Measurements from ENCODE around the gene MCRS1. TPM values are rescaled to one million over a fixed set of nuclear protein-coding genes. Genes with fewer than 3 reads are reported as not detected.

The MCRS1 gene
- polyA plus RNA-seq, 3 donors from 2014 or later = 76.3 to 101 (median 88.2) TPM

- Mint-ChIP-seq H3K9me3 (peaks cover 0 to 2% (median 0%) of the 10 kb centered on the region in 6 donors), H3K4me1 (no peaks in the 10 kb centered on the region), H3K4me3 (no peak overlapping the region), H3K27me3 (ENCODE audit: low read depth in 3 of 3) (no peaks in the 10 kb centered on the region), H3K27ac (peak overlapping the region in 1 of 6 donors; percentile 15), H3K36me3 (peaks cover 4 to 19% (median 16%) of the 10 kb centered on the region in 3 donors)
- DNase-seq = no peak
Observed at GRCh38 chr12:49588721-49589516, 21.0 kb upstream of the MCRS1 start.

- Mint-ChIP-seq H3K4me3 (no peak overlapping the region), H3K4me1 (no peaks in the 10 kb centered on the region), H3K9me3 (peaks cover 0 to 2% (median 0%) of the 10 kb centered on the region in 6 donors), H3K36me3 (peaks cover 4 to 20% (median 16%) of the 10 kb centered on the region in 3 donors), H3K27ac (peak overlapping the region in 1 of 6 donors; percentile 45), H3K27me3 (ENCODE audit: low read depth in 3 of 3) (no peaks in the 10 kb centered on the region)
- DNase-seq = no peak
Observed at GRCh38 chr12:49588281-49588680, 20.3 kb upstream of the MCRS1 start.

DNA sequence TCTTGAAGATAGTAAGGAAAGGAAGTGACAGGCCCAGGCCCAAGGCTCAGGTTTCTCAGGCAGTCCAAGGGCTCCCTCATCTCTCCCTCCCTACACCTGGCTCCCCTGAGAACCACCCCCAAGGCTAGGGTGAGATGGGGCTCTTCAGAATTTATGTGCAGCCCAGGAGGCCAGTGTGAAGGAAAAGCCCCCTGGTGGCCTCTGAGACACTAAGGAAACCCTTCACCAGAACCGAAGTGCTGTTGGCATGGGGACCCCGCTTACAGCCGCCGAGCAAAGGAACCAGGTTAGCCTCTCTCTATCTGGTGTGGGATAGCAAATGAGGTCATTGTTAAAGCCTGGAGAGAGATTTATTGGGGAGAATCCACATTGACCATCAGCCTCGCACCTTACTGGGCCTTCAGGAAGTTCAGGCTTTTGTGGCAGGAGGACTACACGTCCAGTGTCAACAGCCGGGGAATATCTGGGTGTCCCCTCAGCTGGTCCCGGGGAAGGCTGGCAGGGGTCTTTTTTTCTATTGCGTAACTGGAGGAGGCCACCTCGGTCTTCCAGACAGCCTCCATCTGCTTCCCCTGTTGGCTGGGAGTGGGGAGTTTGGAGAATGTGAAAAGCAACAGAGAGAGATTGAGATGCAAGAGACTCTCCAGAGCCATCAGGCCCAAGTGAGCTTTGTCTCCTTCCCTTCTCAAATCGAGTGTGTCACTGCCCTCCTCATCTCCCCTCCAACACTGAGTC is 19.4 kb upstream of the MCRS1 start:
- Mint-ChIP-seq H3K27ac (no peak overlapping the region), H3K9me3 (peaks cover 0 to 2% (median 0%) of the 10 kb centered on the region in 6 donors), H3K36me3 (peaks cover 4 to 20% (median 16%) of the 10 kb centered on the region in 3 donors)

GRCh38 chr12:49585477-49586459 is 17.8 kb upstream of the MCRS1 start:
- DNase-seq = no peak
- Mint-ChIP-seq H3K4me1 (no peaks in the 10 kb centered on the region), H3K27me3 (ENCODE audit: low read depth in 3 of 3) (peaks cover 0 to 6% (median 1%) of the 10 kb centered on the region in 3 donors), H3K36me3 (peaks cover 4 to 14% (median 13%) of the 10 kb centered on the region in 3 donors), H3K27ac (no peak overlapping the region), H3K4me3 (no peak overlapping the region), H3K9me3 (peaks cover 0 to 2% (median 0%) of the 10 kb centered on the region in 6 donors)

More for the DNA sequence above, 19.4 kb upstream of the MCRS1 start:
- no peak for DNase-seq
- Mint-ChIP-seq H3K4me1 (no peaks in the 10 kb centered on the region), H3K4me3 (no peak overlapping the region), H3K27me3 (ENCODE audit: low read depth in 3 of 3) (peaks cover 0 to 3% (median 0%) of the 10 kb centered on the region in 3 donors)

DNA sequence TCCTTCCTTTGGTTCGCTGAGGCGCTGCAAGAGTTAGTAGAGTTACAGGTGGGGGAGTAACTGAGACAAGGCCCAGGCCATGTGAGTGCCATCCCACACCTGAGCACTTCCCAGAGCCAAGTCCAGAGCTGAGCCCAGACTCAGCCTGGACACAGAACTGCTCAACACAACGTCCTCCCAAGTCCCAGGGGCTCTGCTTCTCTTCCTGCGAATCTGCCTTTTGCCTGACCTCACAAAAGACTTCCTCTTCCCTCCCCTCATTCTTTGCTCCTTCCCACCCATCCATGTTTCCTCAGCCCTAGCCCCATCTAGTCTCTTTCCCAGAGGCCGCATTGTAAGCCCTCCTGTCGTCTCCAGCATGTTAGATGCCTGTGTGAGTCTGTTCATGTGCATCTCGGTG is 16.6 kb upstream of the MCRS1 start:
- DNase-seq = no peak
- Mint-ChIP-seq H3K27me3 (ENCODE audit: low read depth in 3 of 3) (peaks cover 0 to 6% (median 3%) of the 10 kb centered on the region in 3 donors), H3K36me3 (peaks cover 4 to 13% (median 7%) of the 10 kb centered on the region in 3 donors), H3K4me3 (no peak overlapping the region), H3K27ac (no peak overlapping the region), H3K4me1 (no peaks in the 10 kb centered on the region), H3K9me3 (no peaks in the 10 kb centered on the region)

DNA sequence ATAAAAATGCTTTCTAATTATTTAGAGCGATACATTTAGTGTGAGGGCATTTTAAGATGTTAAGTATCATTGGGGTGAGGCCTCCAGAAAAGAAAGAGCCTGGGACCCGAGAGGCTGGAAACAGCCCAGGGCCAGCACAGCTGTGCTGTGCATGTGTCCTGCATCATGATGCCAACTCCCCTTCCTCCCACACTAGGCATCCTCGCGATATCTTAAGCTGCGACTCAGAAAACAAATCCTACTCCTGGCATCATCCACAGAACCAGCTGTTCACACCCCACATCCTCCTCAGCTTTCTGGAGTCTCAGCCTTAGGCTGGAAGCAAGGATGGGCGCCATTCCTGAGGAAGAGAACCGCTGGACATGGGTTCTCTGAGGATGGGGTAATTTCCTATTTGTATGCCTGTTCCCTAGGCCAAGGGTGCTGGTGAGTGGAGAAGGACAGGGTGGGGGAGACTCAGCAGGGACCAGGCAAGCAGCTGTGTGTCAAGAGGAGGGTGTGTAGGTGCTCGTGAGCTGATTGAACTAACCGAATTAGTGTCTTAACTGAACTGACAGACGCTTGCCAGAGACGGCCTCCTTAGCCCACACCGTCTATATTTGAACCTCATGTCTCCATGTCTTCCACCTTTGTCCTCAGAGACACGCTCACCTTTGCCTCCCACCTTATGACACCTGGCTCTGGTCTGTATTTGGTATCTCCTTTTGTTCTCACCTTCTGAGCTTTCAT is 15.6 kb upstream of the MCRS1 start:
- Mint-ChIP-seq H3K36me3 (peaks cover 4 to 8% (median 7%) of the 10 kb centered on the region in 3 donors), H3K4me3 (no peak overlapping the region), H3K27me3 (ENCODE audit: low read depth in 3 of 3) (peaks cover 0 to 6% (median 3%) of the 10 kb centered on the region in 3 donors), H3K4me1 (no peaks in the 10 kb centered on the region), H3K27ac (no peak overlapping the region), H3K9me3 (no peaks in the 10 kb centered on the region)
- no peak for DNase-seq

- H3K9me3 Mint-ChIP-seq = no peaks in the 10 kb centered on the region
- peaks cover 4 to 8% (median 7%) of the 10 kb centered on the region in 3 donors for H3K36me3 Mint-ChIP-seq
- no peak overlapping the region for H3K27ac Mint-ChIP-seq
- no peak for DNase-seq
- H3K27me3 Mint-ChIP-seq (ENCODE audit: low read depth in 3 of 3) = peaks cover 0 to 6% (median 3%) of the 10 kb centered on the region in 3 donors
- H3K4me3 Mint-ChIP-seq = no peak overlapping the region
- H3K4me1 Mint-ChIP-seq = no peaks in the 10 kb centered on the region
Observed at GRCh38 chr12:49582850-49583249, 14.9 kb upstream of the MCRS1 start.

DNA sequence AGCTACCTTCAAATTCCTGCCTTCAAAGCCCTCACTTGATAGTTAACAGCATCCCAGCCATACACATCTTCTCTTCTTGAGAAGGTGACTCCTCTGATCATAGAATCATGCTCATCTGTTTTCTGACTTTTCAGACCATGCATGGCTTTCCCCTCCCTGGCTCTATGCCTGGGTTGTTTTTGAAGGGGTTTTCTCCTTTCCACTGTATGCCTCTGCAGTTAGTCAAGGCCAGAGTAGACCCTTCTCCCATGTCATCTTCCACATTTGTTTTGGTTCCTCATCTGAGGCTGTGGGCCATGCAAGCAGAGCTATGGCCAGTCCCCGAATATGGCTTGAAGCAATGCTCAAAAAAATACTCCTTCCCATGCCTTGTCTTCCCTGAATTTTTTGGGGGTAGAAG is 14.3 kb upstream of the MCRS1 start:
- Mint-ChIP-seq H3K9me3 (no peaks in the 10 kb centered on the region), H3K27ac (no peak overlapping the region), H3K4me1 (no peaks in the 10 kb centered on the region), H3K4me3 (no peak overlapping the region), H3K27me3 (ENCODE audit: low read depth in 3 of 3) (peaks cover 0 to 6% (median 3%) of the 10 kb centered on the region in 3 donors), H3K36me3 (peaks cover 4 to 8% (median 7%) of the 10 kb centered on the region in 3 donors)
- no peak for DNase-seq

DNA sequence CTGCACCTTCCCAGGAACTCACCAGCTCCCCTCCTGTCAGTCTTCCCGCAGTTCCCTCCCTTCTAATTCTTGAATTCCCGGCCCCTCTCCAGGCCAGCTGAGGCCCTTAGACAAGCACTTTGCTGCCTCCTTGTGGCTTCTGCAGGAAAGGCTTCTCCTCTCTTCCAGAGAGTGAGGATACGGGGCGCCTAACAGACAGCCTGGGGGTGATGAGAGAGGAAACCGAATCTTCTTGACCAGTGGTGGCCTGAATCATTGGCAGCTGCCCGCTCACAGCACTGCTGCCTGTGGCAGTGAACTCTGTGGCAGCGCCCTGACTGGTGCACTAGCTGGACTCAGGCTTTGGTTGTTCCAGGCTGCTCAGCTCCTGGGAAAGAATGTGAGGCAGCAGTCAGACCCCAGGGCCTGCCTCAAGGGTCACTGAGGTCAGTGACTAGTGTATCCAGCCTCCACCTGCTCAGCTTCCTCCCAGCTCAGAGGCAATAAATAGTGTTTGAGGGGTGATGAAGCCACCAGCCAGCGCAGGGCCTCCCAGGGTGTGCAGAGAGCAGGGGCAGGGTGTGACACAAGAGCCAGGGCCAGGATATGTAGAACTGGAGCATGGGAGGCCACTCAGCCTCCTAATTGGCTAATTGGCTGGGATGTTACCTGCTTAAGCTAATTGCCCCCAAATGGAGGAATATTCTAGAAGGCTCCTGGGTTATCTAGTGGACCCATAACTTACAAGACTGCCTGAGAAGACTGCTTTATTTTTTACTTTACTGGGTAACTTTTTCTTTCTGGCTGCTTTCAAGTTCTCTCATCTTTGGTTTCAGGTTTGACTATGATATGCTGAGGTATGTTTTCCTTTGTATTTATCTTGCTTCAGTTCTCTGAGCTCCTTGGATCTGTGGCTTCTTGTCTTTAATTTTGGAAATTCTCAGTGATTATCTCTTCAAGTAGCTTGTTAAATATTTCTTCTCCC is 12.9 kb upstream of the MCRS1 start:
- peak; percentile 33 to 38 (median 33) for DNase-seq
- Mint-ChIP-seq H3K27ac (peak overlapping the region in 1 of 6 donors; percentile 63), H3K4me3 (no peak overlapping the region), H3K36me3 (peaks cover 4 to 7% (median 7%) of the 10 kb centered on the region in 3 donors), H3K9me3 (no peaks in the 10 kb centered on the region), H3K27me3 (ENCODE audit: low read depth in 3 of 3) (peaks cover 0 to 6% (median 3%) of the 10 kb centered on the region in 3 donors), H3K4me1 (no peaks in the 10 kb centered on the region)

DNA sequence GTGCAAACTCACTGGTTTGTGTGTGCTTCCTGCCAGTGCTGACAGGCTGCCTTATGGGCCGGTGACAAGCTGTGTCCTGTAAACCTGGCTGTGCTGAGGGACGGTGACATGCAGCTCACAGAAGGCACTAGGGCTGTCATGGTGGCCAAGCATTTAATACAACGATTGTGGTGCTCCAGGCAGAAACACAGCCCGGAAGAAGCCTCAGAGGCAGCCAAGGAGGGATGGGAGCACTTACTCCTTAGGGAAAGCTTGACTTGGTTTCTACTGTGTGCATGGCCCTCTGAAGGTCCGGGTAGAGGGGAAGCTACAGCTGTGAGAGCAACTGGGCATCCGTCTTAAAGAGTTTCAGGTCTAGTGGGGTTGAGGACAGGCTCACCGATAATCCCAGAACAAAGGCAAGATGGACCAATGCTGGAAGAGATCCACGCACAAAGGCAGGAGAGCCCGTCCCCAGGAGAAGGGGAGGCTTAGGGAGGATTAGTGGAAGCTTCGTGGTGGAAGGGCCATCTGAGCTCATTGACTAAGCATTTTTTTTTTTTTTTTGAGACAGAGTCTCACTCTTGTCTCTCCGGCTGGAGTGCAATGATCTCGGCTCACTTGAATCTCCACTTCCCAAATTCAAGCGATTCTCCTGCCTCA is 10.7 kb upstream of the MCRS1 start:
- DNase-seq = no peak
- Mint-ChIP-seq H3K27me3 (ENCODE audit: low read depth in 3 of 3) (peaks cover 0 to 6% (median 3%) of the 10 kb centered on the region in 3 donors), H3K27ac (no peak overlapping the region), H3K4me1 (no peaks in the 10 kb centered on the region), H3K9me3 (no peaks in the 10 kb centered on the region), H3K4me3 (no peak overlapping the region), H3K36me3 (peaks cover 8 to 11% (median 10%) of the 10 kb centered on the region in 3 donors)

DNA sequence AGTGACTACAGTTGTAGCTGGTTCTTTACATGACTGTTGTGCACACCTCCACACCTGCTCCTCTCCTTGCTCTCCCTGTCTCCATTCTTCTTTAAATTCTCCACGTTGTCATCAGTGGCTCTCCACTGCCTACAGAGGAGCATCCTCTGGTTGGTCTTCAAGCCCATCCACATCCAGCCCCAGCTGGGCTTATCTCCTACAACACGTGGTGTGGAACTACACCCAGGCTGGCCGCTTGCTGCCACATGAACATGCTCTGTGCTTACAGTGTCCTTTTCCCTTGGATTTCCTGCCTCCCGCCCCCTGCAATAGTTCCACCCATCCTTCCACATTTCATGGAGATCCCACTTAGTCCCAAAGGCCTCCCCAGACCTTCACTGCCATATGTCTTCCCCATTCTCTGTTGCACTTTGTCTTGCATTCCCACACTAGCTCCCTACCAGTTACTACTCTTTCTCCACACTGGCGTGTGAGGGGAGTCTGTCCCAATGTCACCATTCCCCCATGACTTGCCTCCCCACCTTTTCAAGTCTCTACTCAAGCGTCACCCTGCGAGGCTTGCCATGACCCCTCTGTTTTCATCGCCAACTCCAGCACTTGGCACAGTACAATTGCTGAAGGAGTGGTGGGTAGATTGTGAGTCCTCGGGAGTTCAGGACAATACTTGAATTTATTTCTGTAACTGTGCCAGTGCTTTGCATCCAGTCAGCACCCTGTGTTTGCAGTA is 9.8 kb upstream of the MCRS1 start:
- Mint-ChIP-seq H3K36me3 (peaks cover 8 to 12% (median 10%) of the 10 kb centered on the region in 3 donors), H3K27me3 (ENCODE audit: low read depth in 3 of 3) (peaks cover 0 to 6% (median 3%) of the 10 kb centered on the region in 3 donors), H3K4me3 (no peak overlapping the region), H3K27ac (no peak overlapping the region), H3K4me1 (no peaks in the 10 kb centered on the region), H3K9me3 (no peaks in the 10 kb centered on the region)
- no peak for DNase-seq

Data from immature natural killer cell (primary cell).